H1 (cell line): ENCODE results near the gene PRR35. TPM values are rescaled to one million over a fixed set of nuclear protein-coding genes. Genes with fewer than 3 reads are reported as not detected.

Source experiments
- ASH2L ChIP-seq: fragments of 200-600, 300-600 bp; sonication (generic); IDR thresholded peaks from one replicate; pipeline ENCODE4 v1.7.1; 2017; ENCODE audit warnings: low read length
- CHD2 ChIP-seq: IDR thresholded peaks from 2 replicates; pipeline ENCODE4 v1.6.1; 2012; ENCODE audit warnings: low read length, improper control_type of control experiment
- CHD7 ChIP-seq: fragments of 300-600 bp; sonication (generic); IDR thresholded peaks from 2 replicates; pipeline ENCODE4 v1.7.1; 2012; ENCODE audit warnings: low read length, moderate library complexity, mild to moderate bottlenecking, inconsistent platforms; ENCODE audit not compliant: insufficient replicate concordance
- FOSL1 ChIP-seq: IDR thresholded peaks from 2 replicates; pipeline ENCODE4 v1.6.1; 2011; ENCODE audit warnings: mild to moderate bottlenecking, low read depth, low read length, moderate library complexity; ENCODE audit not compliant: insufficient read depth
- HDAC2 ChIP-seq, 2 experiments: fragments of 300-600 bp in 1 of 2; sonication (generic) in 1 of 2; IDR thresholded peaks; 2 replicates each; pipeline ENCODE4 v1.6.1; 2011 to 2012; ENCODE audit warnings: low read depth in 2 of 2, low read length in 2 of 2, mild to moderate bottlenecking in 2 of 2, moderate library complexity in 2 of 2, borderline replicate concordance in 1 of 2, inconsistent platforms in 1 of 2
- KDM1A ChIP-seq: fragments of 200-600, 300-600 bp; sonication (generic); IDR thresholded peaks from 2 replicates; pipeline ENCODE4 v1.7.1; 2016; ENCODE audit warnings: mild to moderate bottlenecking, low read length, borderline replicate concordance
- KDM4A ChIP-seq: IDR thresholded peaks from one replicate; pipeline ENCODE4 v1.7.1; 2012; ENCODE audit warnings: low read depth, mild to moderate bottlenecking, moderate library complexity, low read length, inconsistent platforms; ENCODE audit not compliant: severe bottlenecking
- SUZ12 ChIP-seq: fragments of 200-600 bp; sonication (generic); IDR thresholded peaks from 2 replicates; pipeline ENCODE4 v1.6.1; 2012; ENCODE audit warnings: mild to moderate bottlenecking, inconsistent platforms, low read length, moderate library complexity, mixed read lengths
- TAF7 ChIP-seq: optimal IDR thresholded peaks from 2 replicates; pipeline ENCODE3; 2011; ENCODE audit warnings: low read depth, mild to moderate bottlenecking, inconsistent platforms, low read length, moderate library complexity, borderline replicate concordance
- TBP ChIP-seq: IDR thresholded peaks from 2 replicates; pipeline ENCODE4 v1.6.1; 2011; ENCODE audit warnings: low read depth, low read length, improper control_type of control experiment
- polyA plus RNA-seq, 7 experiments: library from polyadenylated mRNA; depleted of rRNA in 3 of 7; stranded (reverse) in 5 of 7; unstranded in 2 of 7; fragments of >200 nt in 5 of 7; fragments of 200-250 nt in 2 of 7; gene quantifications; 1 replicate in 5 of 7; 2 replicates in 1 of 7; 4 replicates in 1 of 7; pipeline versions ENCODE4 v1.2.1 to v1.2.3, GENCODE V29; 2011 to 2013; ENCODE audit warnings: missing spikeins in 2 of 7, mixed read lengths in 2 of 7
- total RNA-seq: library from RNA; stranded (reverse); fragmentation: NEBNext Ultra II Directional; extraction: Animal tissue kit (Norgen Biotek cat#: 25700); gene quantifications from 2 replicates; pipeline ENCODE4 v1.2.1, GENCODE V29; 2021

Gene PRR35
- total and polyA plus RNA-seq, 2 of the 8 experiments (the other 6 are each of a cell fraction or from before 2014, with no cell fraction given): 0.38 to 0.50 TPM

- TF ChIP-seq CHD7: no peak
- no peak for TF ChIP-seq KDM1A
- TF ChIP-seq SUZ12: peak; percentile 66; the same call in 1 of the 2 replicates
- no peak for TF ChIP-seq TBP
- TF ChIP-seq KDM4A: peak; percentile 50
- no peak for TF ChIP-seq HDAC2 (IDR thresholded peaks at IDR 0.05; ENCODE audit: borderline replicate concordance in 1 of 2, low read depth in 2 of 2, low read length in 2 of 2)
- TF ChIP-seq ASH2L: no peak
- TF ChIP-seq FOSL1: no peak
- TF ChIP-seq TAF7: no peak
- TF ChIP-seq CHD2: no peak
Measured at GRCh38 chr16:559411-560203, 587 bp upstream of the PRR35 start (continued).
